ENCODE results near the gene CHP2.
"Not testable (repeated sequence)": the region's sequence is repeated elsewhere in the genome, so short reads cannot be mapped to it uniquely, and the experiment has no call there.

The CHP2 gene

GRCh38 chr16:23754594-23755483 lies at the start of gene CHP2:
Gene CHP2, plus strand, starts transcription at chr16:23755026. Its CDS starts 24 bp downstream, at chr16:23755050.
- DNase-seq = no peak

- no peak for DNase-seq
Measured at GRCh38 chr16:23705517-23705902, 49.3 kb upstream of the CHP2 start.

GRCh38 chr16:23706439-23706838 lies 48.4 kb upstream of the CHP2 start:
- DNase-seq = no peak

GRCh38 chr16:23709536-23709935 lies 45.3 kb upstream of the CHP2 start:
- no peak for DNase-seq

- no peak for DNase-seq
Measured at GRCh38 chr16:23710008-23710407, 44.8 kb upstream of the CHP2 start.

- DNase-seq = no peak
Measured at GRCh38 chr16:23710504-23710903, 44.3 kb upstream of the CHP2 start.

GRCh38 chr16:23711785-23712184 lies 43.0 kb upstream of the CHP2 start:
- DNase-seq = no peak

- no peak for DNase-seq
Measured at GRCh38 chr16:23712976-23713375, 41.9 kb upstream of the CHP2 start, which contains the start of gene ERN2. Gene ERN2, minus strand, starts transcription at chr16:23713222. Its CDS starts 35 bp downstream, at chr16:23713187.

- no peak for DNase-seq
Measured at GRCh38 chr16:23716484-23716883, 38.3 kb upstream of the CHP2 start.

GRCh38 chr16:23722613-23723240 lies 32.1 kb upstream of the CHP2 start:
- not testable (repeated sequence) for DNase-seq

- DNase-seq = no peak
Measured at GRCh38 chr16:23724096-23724784, 30.6 kb upstream of the CHP2 start.

- DNase-seq = no peak
Measured at GRCh38 chr16:23724785-23725131, 30.1 kb upstream of the CHP2 start.

GRCh38 chr16:23726710-23727109 lies 28.1 kb upstream of the CHP2 start:
- no peak for DNase-seq

- no peak for DNase-seq
Measured at GRCh38 chr16:23728112-23728477, 26.7 kb upstream of the CHP2 start.

- DNase-seq = peak; percentile 0
Measured at GRCh38 chr16:23729503-23730424, 25.1 kb upstream of the CHP2 start.

- DNase-seq = no peak
Measured at GRCh38 chr16:23734176-23734893, 20.5 kb upstream of the CHP2 start.

- not testable (repeated sequence) for DNase-seq
Measured at GRCh38 chr16:23737423-23738028, 17.3 kb upstream of the CHP2 start.

- no peak for DNase-seq
Measured at GRCh38 chr16:23739516-23739915, 15.3 kb upstream of the CHP2 start.

GRCh38 chr16:23741675-23742303 lies 13.0 kb upstream of the CHP2 start:
- DNase-seq = no peak

- no peak for DNase-seq
Measured at GRCh38 chr16:23742766-23743165, 12.1 kb upstream of the CHP2 start.

- no peak for DNase-seq
Measured at GRCh38 chr16:23745263-23745662, 9.6 kb upstream of the CHP2 start.
